Hepatocyte (in vitro differentiated cells): ENCODE measurements around the gene SLC47A1.

ENCODE experiments used
- EZH2 ChIP-seq: fragments of 200-600 bp; sonication (generic); IDR thresholded peaks from 2 replicates; pipeline ENCODE4 v1.6.1; 2016; ENCODE audit warnings: antibody characterized with exemption, mild to moderate bottlenecking, borderline replicate concordance
- EZH2phosphoT487 ChIP-seq: fragments of 200-600 bp; sonication (generic); IDR thresholded peaks from one replicate; pipeline ENCODE4 v1.6.1; 2018; ENCODE audit warnings: antibody characterized with exemption, mild to moderate bottlenecking, low read depth, moderate library complexity; ENCODE audit not compliant: unreplicated experiment, severe bottlenecking
- TF ChIP-seq, protein P1 (sequence below): fragments of 200-600 bp; sonication (generic); IDR thresholded peaks from 2 replicates; pipeline ENCODE4 v1.5.1; 2016; ENCODE audit warnings: antibody characterized with exemption, mild to moderate bottlenecking; ENCODE audit not compliant: poor library complexity

DNA sequence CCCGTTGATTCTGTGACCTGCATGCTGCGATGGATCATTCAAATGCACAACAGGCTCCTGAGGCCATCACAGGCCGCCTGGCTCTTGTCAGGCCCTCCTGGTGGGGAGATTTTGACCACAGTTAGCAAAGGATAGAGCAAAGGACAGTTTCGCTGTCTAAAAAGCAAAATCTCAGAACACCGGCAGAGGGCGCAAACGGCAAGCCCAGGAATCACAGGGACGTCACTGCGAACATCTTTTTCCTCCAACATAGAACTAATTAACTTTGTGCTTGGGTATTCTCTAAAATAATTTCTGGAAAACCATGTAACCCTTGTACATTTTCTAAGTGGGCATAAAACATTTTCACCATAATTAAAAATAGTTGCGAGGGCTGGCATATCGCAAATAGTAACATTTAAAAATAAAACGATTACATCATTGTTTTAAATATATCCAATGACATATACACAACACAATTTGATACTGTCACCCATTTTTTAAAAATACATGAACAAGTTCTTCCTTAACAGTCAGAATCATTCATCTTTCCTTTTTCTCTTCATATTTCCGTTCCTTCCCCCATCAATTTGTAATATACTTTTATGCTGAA is 19.7 kb upstream of the SLC47A1 start:
- TF ChIP-seq, protein P1, sequence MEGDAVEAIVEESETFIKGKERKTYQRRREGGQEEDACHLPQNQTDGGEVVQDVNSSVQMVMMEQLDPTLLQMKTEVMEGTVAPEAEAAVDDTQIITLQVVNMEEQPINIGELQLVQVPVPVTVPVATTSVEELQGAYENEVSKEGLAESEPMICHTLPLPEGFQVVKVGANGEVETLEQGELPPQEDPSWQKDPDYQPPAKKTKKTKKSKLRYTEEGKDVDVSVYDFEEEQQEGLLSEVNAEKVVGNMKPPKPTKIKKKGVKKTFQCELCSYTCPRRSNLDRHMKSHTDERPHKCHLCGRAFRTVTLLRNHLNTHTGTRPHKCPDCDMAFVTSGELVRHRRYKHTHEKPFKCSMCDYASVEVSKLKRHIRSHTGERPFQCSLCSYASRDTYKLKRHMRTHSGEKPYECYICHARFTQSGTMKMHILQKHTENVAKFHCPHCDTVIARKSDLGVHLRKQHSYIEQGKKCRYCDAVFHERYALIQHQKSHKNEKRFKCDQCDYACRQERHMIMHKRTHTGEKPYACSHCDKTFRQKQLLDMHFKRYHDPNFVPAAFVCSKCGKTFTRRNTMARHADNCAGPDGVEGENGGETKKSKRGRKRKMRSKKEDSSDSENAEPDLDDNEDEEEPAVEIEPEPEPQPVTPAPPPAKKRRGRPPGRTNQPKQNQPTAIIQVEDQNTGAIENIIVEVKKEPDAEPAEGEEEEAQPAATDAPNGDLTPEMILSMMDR, result peak; percentile 94
- no peak for TF ChIP-seq EZH2
- no peak for TF ChIP-seq EZH2phosphoT487
